Measurements from ENCODE around the gene BTBD10. TPM values are rescaled to one million over a fixed set of nuclear protein-coding genes. Genes with fewer than 3 reads are reported as not detected.

BTBD10 gene
- total and polyA plus RNA-seq, 2 of the 13 experiments (the other 11 are each of a cell fraction or from before 2014, with no cell fraction given), result 9.8 to 26.6 TPM

DNA sequence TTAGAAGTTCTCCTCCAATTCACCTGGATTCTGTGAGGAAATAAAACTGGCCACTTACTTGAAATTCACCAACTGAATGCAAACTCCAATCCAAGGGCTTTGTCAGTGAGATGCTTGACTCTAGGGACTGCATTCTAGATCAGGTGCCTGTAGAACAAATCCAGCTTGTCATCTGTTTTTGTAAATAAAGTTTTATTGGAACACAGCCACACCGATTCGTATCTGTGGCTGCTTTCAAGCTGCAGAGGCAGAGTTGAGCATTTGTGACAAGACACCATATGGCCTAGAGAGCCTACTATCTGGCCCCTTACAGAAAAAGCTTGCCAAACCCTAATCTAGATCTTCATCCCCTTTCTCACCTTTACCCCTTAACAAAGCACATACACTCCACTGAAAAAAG, 82.3 kb downstream of the BTBD10 start (continued):
- TF ChIP-seq, protein P1, sequence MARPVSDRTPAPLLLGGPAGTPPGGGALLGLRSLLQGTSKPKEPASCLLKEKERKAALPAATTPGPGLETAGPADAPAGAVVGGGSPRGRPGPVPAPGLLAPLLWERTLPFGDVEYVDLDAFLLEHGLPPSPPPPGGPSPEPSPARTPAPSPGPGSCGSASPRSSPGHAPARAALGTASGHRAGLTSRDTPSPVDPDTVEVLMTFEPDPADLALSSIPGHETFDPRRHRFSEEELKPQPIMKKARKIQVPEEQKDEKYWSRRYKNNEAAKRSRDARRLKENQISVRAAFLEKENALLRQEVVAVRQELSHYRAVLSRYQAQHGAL (CRISPR knock-in tag; IDR thresholded peaks at IDR 0.05; ENCODE audit: not compliant biosample characterization), result no peak
- TF ChIP-seq, protein P2, sequence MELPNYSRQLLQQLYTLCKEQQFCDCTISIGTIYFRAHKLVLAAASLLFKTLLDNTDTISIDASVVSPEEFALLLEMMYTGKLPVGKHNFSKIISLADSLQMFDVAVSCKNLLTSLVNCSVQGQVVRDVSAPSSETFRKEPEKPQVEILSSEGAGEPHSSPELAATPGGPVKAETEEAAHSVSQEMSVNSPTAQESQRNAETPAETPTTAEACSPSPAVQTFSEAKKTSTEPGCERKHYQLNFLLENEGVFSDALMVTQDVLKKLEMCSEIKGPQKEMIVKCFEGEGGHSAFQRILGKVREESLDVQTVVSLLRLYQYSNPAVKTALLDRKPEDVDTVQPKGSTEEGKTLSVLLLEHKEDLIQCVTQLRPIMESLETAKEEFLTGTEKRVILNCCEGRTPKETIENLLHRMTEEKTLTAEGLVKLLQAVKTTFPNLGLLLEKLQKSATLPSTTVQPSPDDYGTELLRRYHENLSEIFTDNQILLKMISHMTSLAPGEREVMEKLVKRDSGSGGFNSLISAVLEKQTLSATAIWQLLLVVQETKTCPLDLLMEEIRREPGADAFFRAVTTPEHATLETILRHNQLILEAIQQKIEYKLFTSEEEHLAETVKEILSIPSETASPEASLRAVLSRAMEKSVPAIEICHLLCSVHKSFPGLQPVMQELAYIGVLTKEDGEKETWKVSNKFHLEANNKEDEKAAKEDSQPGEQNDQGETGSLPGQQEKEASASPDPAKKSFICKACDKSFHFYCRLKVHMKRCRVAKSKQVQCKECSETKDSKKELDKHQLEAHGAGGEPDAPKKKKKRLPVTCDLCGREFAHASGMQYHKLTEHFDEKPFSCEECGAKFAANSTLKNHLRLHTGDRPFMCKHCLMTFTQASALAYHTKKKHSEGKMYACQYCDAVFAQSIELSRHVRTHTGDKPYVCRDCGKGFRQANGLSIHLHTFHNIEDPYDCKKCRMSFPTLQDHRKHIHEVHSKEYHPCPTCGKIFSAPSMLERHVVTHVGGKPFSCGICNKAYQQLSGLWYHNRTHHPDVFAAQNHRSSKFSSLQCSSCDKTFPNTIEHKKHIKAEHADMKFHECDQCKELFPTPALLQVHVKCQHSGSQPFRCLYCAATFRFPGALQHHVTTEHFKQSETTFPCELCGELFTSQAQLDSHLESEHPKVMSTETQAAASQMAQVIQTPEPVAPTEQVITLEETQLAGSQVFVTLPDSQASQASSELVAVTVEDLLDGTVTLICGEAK (IDR thresholded peaks at IDR 0.05), result no peak
- TF ChIP-seq, protein P2 (CRISPR knock-in tag; IDR thresholded peaks at IDR 0.05), result peak; percentile 78
- no peak for TF ChIP-seq SP140L (CRISPR knock-in tag; IDR thresholded peaks at IDR 0.05; ENCODE audit: borderline replicate concordance)

All from HepG2 (cell line).